Subcutaneous abdominal adipose tissue (tissue), 5 donors: ENCODE data around the gene SLC22A23.

Experiments used
- H3K27ac ChIP-seq: one replicate; pipeline ENCODE4 v1.7.0; 2013; ENCODE audit warnings: low read depth, mild to moderate bottlenecking, inconsistent platforms, low read length, moderate library complexity
- H3K27me3 ChIP-seq, 5 donors: one replicate each; pipeline ENCODE4 v1.7.0; 2013; ENCODE audit warnings: low read length in 5 of 5, inconsistent platforms in 1 of 5; ENCODE audit not compliant: control insufficient read depth in 5 of 5, insufficient read depth in 4 of 5
- H3K36me3 ChIP-seq, 5 donors: one replicate each; pipeline ENCODE4 v1.7.0; 2013; ENCODE audit warnings: low read length in 5 of 5; ENCODE audit not compliant: control insufficient read depth in 5 of 5, insufficient read depth in 5 of 5
- H3K4me1 ChIP-seq, 5 donors: one replicate each; pipeline ENCODE4 v1.7.0; 2013; ENCODE audit warnings: low read length in 5 of 5, mild to moderate bottlenecking in 3 of 5, moderate library complexity in 1 of 5; ENCODE audit not compliant: control insufficient read depth in 5 of 5, insufficient read depth in 5 of 5
- H3K4me3 ChIP-seq, 5 donors: one replicate each; pipeline ENCODE4 v1.7.0; 2013; ENCODE audit warnings: low read length in 5 of 5, low read depth in 1 of 5
- H3K9ac ChIP-seq, 5 donors: one replicate each; pipeline ENCODE4 v1.7.0; 2013; ENCODE audit warnings: low read length in 5 of 5, mild to moderate bottlenecking in 4 of 5, moderate library complexity in 3 of 5
- H3K9me3 ChIP-seq, 5 donors: one replicate each; pipeline ENCODE4 v1.7.0; 2013; ENCODE audit warnings: low read length in 5 of 5; ENCODE audit not compliant: control insufficient read depth in 5 of 5
- donor health status: healthy.
- donor health status: healthy.
- donor health status: healthy.
- donor health status: healthy.
- donor health status: healthy.

SLC22A23 gene

DNA sequence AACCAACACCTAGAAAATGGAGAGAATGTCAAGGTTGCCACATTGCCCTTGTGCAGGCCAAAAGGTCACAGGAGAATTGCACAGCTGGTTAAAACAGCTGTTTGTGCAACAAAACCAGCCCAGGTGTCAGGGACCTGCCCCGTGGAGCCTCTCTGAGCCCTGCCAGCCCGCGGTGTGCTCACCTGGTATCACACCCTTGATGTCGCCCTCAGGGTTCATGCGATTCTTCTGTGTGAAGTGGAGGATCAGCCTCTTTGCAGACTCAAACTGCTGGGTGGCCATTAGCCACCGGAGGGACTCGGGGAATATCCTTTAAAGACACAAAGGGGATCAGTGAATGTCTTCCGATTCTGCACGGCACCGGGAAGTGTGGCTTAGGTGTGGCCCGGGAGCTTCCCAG is 158.9 kb downstream of the SLC22A23 start:
- H3K27me3 ChIP-seq = no peaks in the 10 kb centered on the region

DNA sequence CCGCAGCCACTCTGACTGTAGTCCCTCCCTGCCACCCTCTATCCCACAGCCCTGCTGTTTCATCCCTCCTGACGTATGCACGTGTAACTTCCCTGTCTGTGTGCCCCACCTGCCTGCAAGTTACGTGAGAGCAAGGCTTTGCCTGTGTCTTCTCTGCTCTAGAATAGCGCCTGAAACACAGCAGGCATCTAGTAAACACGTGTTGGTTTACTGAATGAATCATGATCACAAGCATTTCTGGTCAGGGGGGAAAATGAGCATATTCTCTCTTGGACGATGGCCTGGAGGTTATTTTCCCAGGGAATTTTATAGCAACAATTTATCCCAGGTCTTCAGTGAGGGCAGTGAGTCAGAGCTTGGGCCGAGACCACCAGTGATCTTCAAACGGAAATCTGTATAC is 159.8 kb downstream of the SLC22A23 start:
- Histone ChIP-seq H3K4me3 (no peak overlapping the region), H3K9ac (no peak overlapping the region), H3K27me3 (no peaks in the 10 kb centered on the region), H3K9me3 (no peaks in the 10 kb centered on the region), H3K27ac (no peak overlapping the region), H3K4me1 (peaks cover 0 to 10% (median 0%) of the 10 kb centered on the region in 5 donors), H3K36me3 (peaks cover 0 to 45% (median 31%) of the 10 kb centered on the region in 5 donors)

More for the DNA sequence above, 158.9 kb downstream of the SLC22A23 start:
- peaks cover 0 to 6% (median 0%) of the 10 kb centered on the region in 5 donors for H3K4me1 ChIP-seq
- H3K36me3 ChIP-seq = peaks cover 0 to 36% (median 23%) of the 10 kb centered on the region in 5 donors
- no peak overlapping the region for H3K27ac ChIP-seq
- H3K9me3 ChIP-seq = no peaks in the 10 kb centered on the region
- no peak overlapping the region for H3K4me3 ChIP-seq
- H3K9ac ChIP-seq = no peak overlapping the region

DNA sequence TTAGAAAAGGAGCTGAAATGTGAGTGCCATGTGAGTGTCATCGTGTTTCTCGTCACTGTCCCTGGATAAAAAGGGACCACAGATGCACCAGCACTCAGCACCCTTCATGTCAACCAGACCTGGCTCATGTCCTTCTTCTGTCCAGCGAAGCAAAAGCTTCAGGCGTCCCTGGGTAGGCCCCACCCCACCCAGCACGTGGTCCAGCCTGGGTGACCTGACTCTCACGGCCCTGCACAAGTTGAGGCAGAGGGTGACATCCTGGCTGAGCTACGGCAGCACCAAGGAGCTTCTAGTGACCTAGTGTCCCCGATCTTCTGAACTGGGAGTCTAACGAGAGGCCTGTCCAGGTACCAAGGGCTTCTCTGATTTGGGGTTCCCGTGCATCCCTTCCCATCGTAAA is 160.3 kb downstream of the SLC22A23 start:
- Histone ChIP-seq H3K27ac (no peak overlapping the region), H3K36me3 (peaks cover 0 to 49% (median 33%) of the 10 kb centered on the region in 5 donors), H3K9ac (no peak overlapping the region)

DNA sequence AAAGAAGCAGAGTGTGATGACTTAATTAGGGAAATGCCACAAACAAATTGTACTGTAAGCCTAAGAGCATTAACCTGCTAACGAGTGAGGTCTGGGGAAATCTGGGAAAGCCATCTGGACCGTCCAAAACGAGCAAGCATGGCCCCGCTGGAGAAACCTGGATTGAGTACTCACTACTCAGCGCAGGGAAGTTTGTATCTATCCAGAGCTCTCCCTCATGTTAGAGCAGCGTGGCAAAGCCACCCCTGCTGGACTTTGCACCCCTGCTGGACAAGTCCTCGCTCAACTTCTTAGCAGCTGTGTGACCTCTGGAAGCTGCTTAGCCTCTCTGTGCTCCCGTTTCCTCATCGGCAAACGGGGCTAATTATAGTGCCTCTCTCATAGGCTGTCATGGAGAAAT is 160.8 kb downstream of the SLC22A23 start:
- no peaks in the 10 kb centered on the region for H3K9me3 ChIP-seq
- peaks cover 0 to 49% (median 33%) of the 10 kb centered on the region in 5 donors for H3K36me3 ChIP-seq
- no peak overlapping the region for H3K27ac ChIP-seq
- peaks cover 0 to 10% (median 0%) of the 10 kb centered on the region in 5 donors for H3K4me1 ChIP-seq
- H3K27me3 ChIP-seq = no peaks in the 10 kb centered on the region
- H3K9ac ChIP-seq = no peak overlapping the region
- no peak overlapping the region for H3K4me3 ChIP-seq

More for the DNA sequence above, 160.3 kb downstream of the SLC22A23 start:
- Histone ChIP-seq H3K9me3 (no peaks in the 10 kb centered on the region), H3K27me3 (no peaks in the 10 kb centered on the region), H3K4me1 (peaks cover 0 to 10% (median 0%) of the 10 kb centered on the region in 5 donors), H3K4me3 (no peak overlapping the region)

DNA sequence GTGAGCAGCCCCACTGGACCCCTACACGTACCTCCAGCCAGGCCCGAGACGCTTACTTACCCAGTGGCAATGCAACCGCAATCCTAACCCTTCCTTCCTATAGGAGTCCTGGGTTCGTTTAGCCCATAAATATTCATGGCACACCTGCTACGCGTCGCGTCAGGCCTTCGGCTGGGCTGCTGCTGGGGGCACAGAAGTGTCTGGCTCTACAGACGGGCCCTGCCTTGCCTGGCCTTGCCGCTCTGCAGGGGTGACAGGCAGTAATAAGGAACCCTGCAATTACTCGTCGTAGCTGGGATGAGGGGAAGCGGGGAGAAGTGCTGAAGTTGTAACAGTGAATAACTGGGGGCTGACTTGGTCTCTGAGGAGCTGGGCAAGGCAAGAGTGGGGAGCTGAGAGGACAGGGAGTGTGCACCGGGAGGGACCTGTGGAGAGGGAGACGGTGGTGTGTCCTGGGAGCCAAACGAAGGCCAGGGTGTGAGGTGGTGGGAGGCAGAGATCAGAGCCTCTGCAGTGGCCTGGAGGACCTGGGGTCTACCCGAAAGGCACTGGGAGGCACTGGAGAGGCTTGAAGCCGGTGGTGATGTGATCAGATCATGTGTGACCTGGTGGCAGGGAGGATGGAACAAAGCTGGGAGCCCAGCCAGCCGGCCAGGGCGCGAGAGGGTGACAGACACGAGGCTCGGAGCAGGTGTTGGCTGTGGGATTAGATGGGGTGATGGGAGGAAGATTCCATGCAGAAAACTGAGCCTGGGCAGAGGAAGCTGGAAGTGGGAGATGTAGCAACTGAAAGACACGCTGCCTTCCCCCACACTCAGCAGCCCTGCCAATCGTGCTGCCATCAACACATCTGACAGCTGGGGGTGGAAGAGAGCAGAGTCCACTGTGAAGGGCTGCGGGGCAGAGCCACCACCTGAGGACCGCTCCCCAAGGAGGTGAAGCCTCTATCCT is 161.7 kb downstream of the SLC22A23 start:
- Histone ChIP-seq H3K27me3 (no peaks in the 10 kb centered on the region), H3K36me3 (peaks cover 0 to 58% (median 36%) of the 10 kb centered on the region in 5 donors), H3K9me3 (no peaks in the 10 kb centered on the region), H3K4me1 (peaks cover 0 to 12% (median 0%) of the 10 kb centered on the region in 5 donors), H3K9ac (no peak overlapping the region), H3K27ac (no peak overlapping the region), H3K4me3 (no peak overlapping the region)

DNA sequence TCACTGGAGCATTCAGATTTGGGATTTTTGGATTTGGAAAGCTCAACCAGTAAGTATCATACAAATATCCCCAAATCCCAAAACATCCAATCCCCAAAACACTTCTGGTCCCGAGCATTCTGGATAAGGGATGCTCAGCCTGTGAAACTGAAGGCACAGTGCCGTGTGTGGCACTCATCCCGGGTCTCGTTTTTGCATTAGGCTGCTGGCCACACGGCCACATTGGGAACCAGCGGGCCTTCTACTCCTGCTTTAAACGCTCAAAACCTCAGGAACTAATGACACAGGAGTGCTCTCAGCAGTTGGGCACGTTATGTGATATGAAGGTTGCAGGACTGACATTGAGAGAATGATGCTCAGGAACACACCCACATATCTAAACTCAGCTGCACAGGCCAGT is 162.5 kb downstream of the SLC22A23 start:
- peaks cover 0 to 65% (median 40%) of the 10 kb centered on the region in 5 donors for H3K36me3 ChIP-seq
- no peaks in the 10 kb centered on the region for H3K27me3 ChIP-seq
- H3K9me3 ChIP-seq = no peaks in the 10 kb centered on the region
- peaks cover 0 to 19% (median 0%) of the 10 kb centered on the region in 5 donors for H3K4me1 ChIP-seq
- H3K9ac ChIP-seq = no peak overlapping the region
- H3K27ac ChIP-seq = no peak overlapping the region
- no peak overlapping the region for H3K4me3 ChIP-seq

DNA sequence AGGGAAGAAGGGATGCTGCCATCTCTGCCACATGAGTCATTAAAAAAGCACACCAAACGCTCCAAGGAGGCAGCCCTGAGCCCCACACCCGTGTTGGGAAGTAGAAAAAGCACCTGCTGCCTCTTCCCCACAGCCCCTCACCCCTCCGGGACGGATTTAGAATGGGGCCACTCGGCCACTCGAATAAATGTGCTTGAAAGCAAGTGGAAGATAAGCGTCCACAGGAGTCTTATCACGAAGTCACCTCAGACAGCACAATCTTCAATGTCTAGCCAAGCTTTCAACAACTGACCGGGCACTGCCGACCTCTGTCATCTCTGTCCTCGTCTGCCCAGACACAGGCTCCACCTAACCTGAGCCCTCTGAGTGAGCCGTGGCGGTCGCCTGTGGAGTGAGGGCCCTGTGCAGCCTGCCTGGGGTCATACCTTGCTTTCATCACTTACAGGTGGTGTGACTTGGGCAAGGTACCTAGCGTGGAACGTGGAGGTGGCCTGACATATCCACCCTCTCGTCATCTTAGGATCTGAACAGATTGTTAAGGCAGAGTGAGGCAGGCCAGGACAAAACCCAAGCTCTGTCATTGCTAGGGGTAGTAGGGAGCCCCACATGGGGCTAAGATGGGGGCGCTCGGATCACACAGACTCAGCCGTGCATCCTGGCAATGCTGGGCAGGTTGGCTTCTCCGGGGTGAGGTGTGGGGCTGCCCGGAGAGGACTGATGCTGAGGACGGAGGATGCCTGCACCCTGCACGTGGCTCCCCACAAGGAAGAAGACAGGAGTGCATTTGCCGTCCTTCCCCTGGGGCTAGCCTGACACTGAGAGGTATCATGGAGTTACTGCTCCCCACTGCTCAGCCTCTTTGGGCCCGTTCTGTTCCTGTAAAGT is 163.3 kb downstream of the SLC22A23 start:
- Histone ChIP-seq H3K4me3 (no peak overlapping the region), H3K4me1 (peaks cover 0 to 26% (median 0%) of the 10 kb centered on the region in 5 donors), H3K9ac (no peak overlapping the region), H3K36me3 (peaks cover 0 to 73% (median 42%) of the 10 kb centered on the region in 5 donors), H3K9me3 (no peaks in the 10 kb centered on the region), H3K27ac (no peak overlapping the region), H3K27me3 (no peaks in the 10 kb centered on the region)

DNA sequence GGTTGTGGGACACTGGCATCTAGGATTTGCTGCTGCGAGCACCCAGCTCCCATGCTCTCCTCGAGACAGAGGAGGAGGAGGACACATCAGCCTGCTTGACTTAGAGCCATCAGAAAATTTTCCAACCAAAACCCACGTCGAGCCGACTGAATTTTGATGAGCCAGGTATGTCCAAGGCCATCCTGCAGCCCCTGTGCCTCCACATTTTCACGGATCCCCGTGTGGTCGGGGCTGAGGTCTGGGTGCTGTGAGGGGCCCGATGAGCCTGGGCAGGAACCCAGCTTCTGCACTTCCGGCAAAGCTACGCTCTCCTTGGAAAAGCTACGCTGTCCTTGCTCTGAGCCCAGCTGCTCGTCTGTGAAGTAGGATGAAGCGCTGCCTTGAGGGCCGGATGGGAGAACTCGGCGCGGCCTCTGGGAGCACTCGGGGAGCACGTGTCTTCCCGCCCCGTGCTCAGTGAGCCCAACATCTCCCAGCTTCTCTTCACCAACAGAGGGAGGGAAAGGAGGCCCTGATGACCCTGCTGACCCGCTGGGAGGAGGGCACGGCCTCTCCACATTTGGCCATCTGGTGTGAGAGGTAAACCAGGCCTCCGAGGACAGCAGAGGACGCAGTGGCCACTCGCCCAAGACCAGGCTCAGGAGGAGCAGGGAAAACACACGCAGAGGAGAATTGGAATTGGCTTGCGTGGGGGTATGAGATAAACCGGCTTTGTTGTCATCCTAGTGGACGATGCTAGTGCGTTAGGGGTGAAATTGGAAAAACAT is 164.2 kb downstream of the SLC22A23 start:
- peaks cover 0 to 26% (median 0%) of the 10 kb centered on the region in 5 donors for H3K4me1 ChIP-seq
- H3K36me3 ChIP-seq = peaks cover 0 to 77% (median 39%) of the 10 kb centered on the region in 5 donors
- H3K27me3 ChIP-seq = no peaks in the 10 kb centered on the region
- H3K9ac ChIP-seq = no peak overlapping the region
- H3K4me3 ChIP-seq = no peak overlapping the region
- H3K9me3 ChIP-seq = no peaks in the 10 kb centered on the region
- no peak overlapping the region for H3K27ac ChIP-seq

DNA sequence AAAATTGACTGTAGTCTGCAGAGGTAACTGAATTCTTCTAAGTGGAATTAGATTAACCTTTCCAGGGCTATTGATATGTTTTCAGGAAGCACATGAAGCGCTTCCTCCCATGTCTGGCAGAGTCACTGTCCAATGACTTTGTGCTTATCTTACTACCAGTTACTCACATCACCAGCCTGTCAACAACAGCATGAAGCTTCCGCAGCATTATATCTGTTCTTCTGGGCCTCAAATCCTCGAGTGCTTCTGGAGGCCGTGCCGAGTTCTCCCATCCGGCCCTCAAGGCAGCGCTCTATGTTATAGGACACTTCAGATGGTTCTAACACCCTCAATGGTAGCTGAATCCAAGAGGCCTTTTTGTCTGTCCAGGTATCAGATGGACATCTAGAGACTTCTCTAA is 164.9 kb downstream of the SLC22A23 start:
- H3K36me3 ChIP-seq = peaks cover 0 to 73% (median 38%) of the 10 kb centered on the region in 5 donors

More for the DNA sequence above, 164.9 kb downstream of the SLC22A23 start:
- H3K4me3 ChIP-seq = no peak overlapping the region
- H3K9ac ChIP-seq = no peak overlapping the region
- no peaks in the 10 kb centered on the region for H3K27me3 ChIP-seq
- H3K4me1 ChIP-seq = peaks cover 0 to 26% (median 0%) of the 10 kb centered on the region in 5 donors
- no peaks in the 10 kb centered on the region for H3K9me3 ChIP-seq
- no peak overlapping the region for H3K27ac ChIP-seq
